Esophagus muscularis mucosa (tissue), 4 donors: Measurements from ENCODE around the gene ATL1. TPM values are rescaled to one million over a fixed set of nuclear protein-coding genes. Genes with fewer than 3 reads are reported as not detected.

Source experiments
- DNase-seq: peaks from one replicate; pipeline ENCODE4 v3.0.0-alpha.2; 2017; ENCODE audit errors: extremely low spot score
- H3K27ac ChIP-seq, 4 donors: fragments of 200-600 bp; sonication (generic); replicated peaks in 1 of 4; 1 replicate in 3 of 4; 2 replicates in 1 of 4; pipeline ENCODE4 v1.5.1; 2016 to 2019; ENCODE audit warnings: mild to moderate bottlenecking in 1 of 4
- H3K27me3 ChIP-seq, 4 donors: fragments of 200-600 bp; sonication (generic); one replicate each; pipeline versions ENCODE4 v1.5.1 to v1.6.0; 2016 to 2019
- H3K36me3 ChIP-seq, 4 donors: fragments of 200-600 bp; sonication (generic); one replicate each; pipeline ENCODE4 v1.5.1; 2016 to 2019
- H3K4me1 ChIP-seq, 4 donors: fragments of 200-600 bp; sonication (generic); one replicate each; pipeline ENCODE4 v1.5.1; 2016 to 2019
- H3K4me3 ChIP-seq, 4 donors: fragments of 200-600 bp; sonication (generic); 1 replicate in 2 of 4; 2 replicates in 2 of 4; pipeline ENCODE4 v1.5.1; 2016 to 2019; ENCODE audit warnings: mild to moderate bottlenecking in 4 of 4, moderate library complexity in 1 of 4
- H3K9me3 ChIP-seq, 4 donors: fragments of 200-600 bp; sonication (generic); 1 replicate in 3 of 4; 2 replicates in 1 of 4; pipeline ENCODE4 v1.5.1; 2016 to 2019
- CTCF ChIP-seq, 3 experiments: fragments of 200-600 bp in 2 of 3; fragments of 450-650 bp in 1 of 3; sonication (generic) in 2 of 3; IDR thresholded peaks; one replicate each; pipeline ENCODE4 v1.5.1; 2017 to 2019; ENCODE audit warnings: antibody characterized with exemption in 3 of 3, mild to moderate bottlenecking in 2 of 3, moderate library complexity in 1 of 3
- EP300 ChIP-seq: sonication (generic); formaldehyde crosslinking; IDR thresholded peaks from one replicate; pipeline ENCODE4 v1.6.1; 2017; ENCODE audit warnings: antibody characterized with exemption
- POLR2A ChIP-seq: fragments of 450-650 bp; IDR thresholded peaks from one replicate; pipeline ENCODE4 v1.6.1; 2017; ENCODE audit warnings: antibody characterized with exemption, moderate library complexity, mild to moderate bottlenecking, low read depth
- POLR2AphosphoS5 ChIP-seq, 2 donors: sonication (generic); formaldehyde crosslinking; IDR thresholded peaks; one replicate each; pipeline ENCODE4 v1.6.1; 2017; ENCODE audit warnings: antibody characterized with exemption in 2 of 2
- WGBS: methylation state at CpG from one replicate; pipeline ENCODE4 v1.1.5; 2018; 5-methylcytosine and 5-hydroxymethylcytosine counted together
- intact Hi-C: fragments of 100-400 bp; cut with DNase I; formaldehyde crosslinking; loops from one replicate; pipeline ENCODE4 v1.15.1; 2023
- total RNA-seq, 4 donors: library from RNA; depleted of rRNA; stranded (reverse); fragments of >200 nt; gene quantifications; one replicate each; pipeline versions ENCODE4 v1.1.0 to v1.2.1, GENCODE V29; 2016

The ATL1 gene
- total RNA-seq, 4 donors from 2014 or later, result 13.6 to 27.9 (median 18.6) TPM

DNA sequence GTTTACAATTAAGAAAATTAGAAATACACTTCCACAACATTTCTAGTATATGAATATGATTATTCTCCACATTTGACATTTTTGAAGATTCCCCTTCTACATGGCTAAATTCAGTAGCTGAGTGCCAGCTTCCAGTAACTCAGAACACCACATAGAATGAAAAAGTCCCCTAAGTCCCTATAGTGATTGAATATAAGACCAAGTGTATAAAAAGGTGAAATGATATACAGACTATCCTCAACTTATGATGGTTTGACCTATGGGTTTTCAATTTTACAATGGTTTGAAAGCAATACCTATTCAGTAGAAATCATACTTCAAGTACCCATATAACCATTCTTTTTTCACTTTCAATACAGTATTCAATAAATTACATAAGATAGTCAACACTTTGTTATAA is 15.8 kb downstream of the ATL1 start:
- intact Hi-C loops, result no loop called here
- Histone ChIP-seq H3K27ac (no peak overlapping the region), H3K36me3 (no peaks in the 10 kb centered on the region), H3K4me3 (no peak overlapping the region), H3K4me1 (no peaks in the 10 kb centered on the region), H3K9me3 (peaks cover 0 to 9% (median 3%) of the 10 kb centered on the region in 4 donors), H3K27me3 (no peaks in the 10 kb centered on the region)
- TF ChIP-seq POLR2A (no peak), POLR2AphosphoS5 (IDR thresholded peaks at IDR 0.05) (no peak), CTCF (IDR thresholded peaks at IDR 0.05) (no peak), EP300 (no peak)
- no peak for DNase-seq

- no peaks in the 10 kb centered on the region for H3K9me3 ChIP-seq
- H3K36me3 ChIP-seq, result no peaks in the 10 kb centered on the region
- intact Hi-C loops, result no loop called here
- H3K27me3 ChIP-seq, result no peaks in the 10 kb centered on the region
- no peak overlapping the region for H3K27ac ChIP-seq
- no peak overlapping the region for H3K4me3 ChIP-seq
- H3K4me1 ChIP-seq, result no peaks in the 10 kb centered on the region
- no peak for DNase-seq
- TF ChIP-seq POLR2AphosphoS5 (IDR thresholded peaks at IDR 0.05) (no peak), CTCF (IDR thresholded peaks at IDR 0.05) (no peak), EP300 (no peak), POLR2A (no peak)
Measured at GRCh38 chr14:50577982-50578381, 18.0 kb downstream of the ATL1 start.

- TF ChIP-seq CTCF (IDR thresholded peaks at IDR 0.05) (no peak), POLR2AphosphoS5 (IDR thresholded peaks at IDR 0.05) (no peak), EP300 (no peak), POLR2A (no peak)
- no peak overlapping the region for H3K4me3 ChIP-seq
- H3K9me3 ChIP-seq, result no peaks in the 10 kb centered on the region
- DNase-seq, result no peak
- H3K4me1 ChIP-seq, result no peaks in the 10 kb centered on the region
- intact Hi-C loops, result no loop called here
- H3K27ac ChIP-seq, result no peak overlapping the region
- H3K27me3 ChIP-seq, result no peaks in the 10 kb centered on the region
- no peaks in the 10 kb centered on the region for H3K36me3 ChIP-seq
Measured at GRCh38 chr14:50578433-50578832, 18.5 kb downstream of the ATL1 start.

- peaks cover 0 to 34% (median 6%) of the 10 kb centered on the region in 4 donors for H3K36me3 ChIP-seq
- no peaks in the 10 kb centered on the region for H3K27me3 ChIP-seq
- H3K4me3 ChIP-seq, result no peak overlapping the region
- no peaks in the 10 kb centered on the region for H3K4me1 ChIP-seq
- H3K9me3 ChIP-seq, result no peaks in the 10 kb centered on the region
- TF ChIP-seq POLR2AphosphoS5 (IDR thresholded peaks at IDR 0.05) (no peak), CTCF (IDR thresholded peaks at IDR 0.05) (no peak), POLR2A (no peak), EP300 (no peak)
- no peak for DNase-seq
- H3K27ac ChIP-seq, result no peak overlapping the region
- WGBS, result 79% methylated on average over 2 of the region's 2 CpGs
- intact Hi-C loops, result no loop called here
Measured at GRCh38 chr14:50590464-50590863, 30.5 kb downstream of the ATL1 start.

DNA sequence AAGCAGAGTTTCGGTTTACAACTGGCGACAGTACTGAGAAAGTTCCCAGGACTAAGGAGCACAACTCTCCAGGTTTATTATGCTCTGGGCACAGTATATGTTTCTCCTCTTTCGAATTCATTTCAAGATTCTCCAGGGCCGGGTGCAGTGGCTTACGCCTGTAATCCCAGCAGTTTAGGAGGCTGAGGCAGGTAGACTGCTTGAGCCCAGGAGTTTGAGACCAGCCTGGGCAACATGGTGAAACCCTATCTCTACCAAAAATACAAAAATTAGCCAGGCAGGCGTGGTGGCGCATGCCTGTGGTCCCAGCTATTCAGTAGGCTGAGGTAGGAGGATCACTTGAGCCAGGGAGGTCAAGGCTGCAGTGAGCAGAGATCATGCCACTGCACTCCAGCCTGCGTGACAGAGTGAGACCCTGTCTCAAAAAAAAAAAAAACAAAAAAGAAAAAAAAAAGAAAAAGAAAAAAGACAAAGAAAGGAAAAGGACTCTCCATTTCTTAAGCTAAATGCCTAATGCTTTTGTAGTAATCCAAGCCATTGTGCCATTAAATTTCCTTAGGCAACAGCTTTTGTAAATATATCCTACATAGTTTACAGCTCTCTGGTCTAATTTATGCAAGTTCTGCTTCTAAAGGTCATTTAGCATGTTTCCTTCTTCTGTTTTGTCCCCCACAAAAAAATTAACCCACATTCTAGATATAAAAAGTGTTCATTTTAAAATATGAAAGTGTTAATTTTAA is 34.8 kb downstream of the ATL1 start:
- DNase-seq, result no peak
- Histone ChIP-seq H3K4me3 (no peak overlapping the region), H3K4me1 (no peaks in the 10 kb centered on the region), H3K27ac (no peak overlapping the region), H3K9me3 (no peaks in the 10 kb centered on the region), H3K36me3 (peaks cover 0 to 38% (median 8%) of the 10 kb centered on the region in 4 donors), H3K27me3 (no peaks in the 10 kb centered on the region)
- no peak for TF ChIP-seq EP300
- 97% methylated on average over 8 of the region's 8 CpGs for WGBS
- intact Hi-C loops, result no loop called here
